Caki2 (cell line): ENCODE data around the gene KRTAP13-2. TPM values are rescaled to one million over a fixed set of nuclear protein-coding genes. Genes with fewer than 3 reads are reported as not detected.

Source experiments
- DNase-seq: peaks from one replicate; pipeline ENCODE4 v3.0.0-alpha.2; 2015; ENCODE audit warnings: low read depth
- in situ Hi-C: cut with HindIII; loops from 2 replicates; pipeline ENCODE4 v1.10.0; 2016; ENCODE audit warnings: low sequenced_read_pairs, low pct_unique_long_range_greater_than_20kb, mixed read lengths
- total RNA-seq: library from RNA; depleted of rRNA; stranded (reverse); fragments of >200 nt; shearing (Covaris generic); gene quantifications from 2 replicates; pipeline ENCODE4 v1.2.3, GENCODE V29; 2014; ENCODE audit warnings: low replicate concordance; rRNA removed

The KRTAP13-2 gene, protein sequence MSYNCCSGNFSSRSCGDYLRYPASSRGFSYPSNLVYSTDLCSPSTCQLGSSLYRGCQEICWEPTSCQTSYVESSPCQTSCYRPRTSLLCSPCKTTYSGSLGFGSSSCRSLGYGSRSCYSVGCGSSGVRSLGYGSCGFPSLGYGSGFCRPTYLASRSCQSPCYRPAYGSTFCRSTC
- not detected in 2 replicates for total RNA-seq

- in situ Hi-C loops: no loop called here
- no peak for DNase-seq
These were observed at the start of gene KRTAP13-2 for GRCh38 chr21:30372139-30372770. KRTAP13-2 (minus strand) TSS chr21:30372271; CDS start chr21:30372213, 58 bp downstream.

DNA sequence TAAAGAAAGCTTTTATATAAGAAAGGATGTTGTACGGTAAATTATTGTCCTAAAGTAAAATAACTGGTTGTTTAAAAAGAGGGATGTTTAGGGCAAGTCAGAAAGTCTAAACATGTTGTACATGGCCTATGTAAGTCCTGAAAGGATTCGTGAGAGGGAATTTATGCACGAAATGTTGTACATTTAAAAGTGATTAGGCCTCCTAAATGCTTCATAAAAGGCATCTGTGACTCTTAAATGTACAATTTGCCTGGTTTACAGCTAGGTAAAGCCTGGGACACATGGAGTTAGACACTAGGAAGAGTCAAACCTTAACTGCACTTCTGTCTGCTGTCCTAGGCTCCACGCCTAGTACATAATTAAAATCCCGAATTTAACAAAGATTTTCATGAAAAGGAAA is 43.9 kb upstream of the KRTAP13-2 start:
- DNase-seq: no peak
- in situ Hi-C loops: no loop called here

DNA sequence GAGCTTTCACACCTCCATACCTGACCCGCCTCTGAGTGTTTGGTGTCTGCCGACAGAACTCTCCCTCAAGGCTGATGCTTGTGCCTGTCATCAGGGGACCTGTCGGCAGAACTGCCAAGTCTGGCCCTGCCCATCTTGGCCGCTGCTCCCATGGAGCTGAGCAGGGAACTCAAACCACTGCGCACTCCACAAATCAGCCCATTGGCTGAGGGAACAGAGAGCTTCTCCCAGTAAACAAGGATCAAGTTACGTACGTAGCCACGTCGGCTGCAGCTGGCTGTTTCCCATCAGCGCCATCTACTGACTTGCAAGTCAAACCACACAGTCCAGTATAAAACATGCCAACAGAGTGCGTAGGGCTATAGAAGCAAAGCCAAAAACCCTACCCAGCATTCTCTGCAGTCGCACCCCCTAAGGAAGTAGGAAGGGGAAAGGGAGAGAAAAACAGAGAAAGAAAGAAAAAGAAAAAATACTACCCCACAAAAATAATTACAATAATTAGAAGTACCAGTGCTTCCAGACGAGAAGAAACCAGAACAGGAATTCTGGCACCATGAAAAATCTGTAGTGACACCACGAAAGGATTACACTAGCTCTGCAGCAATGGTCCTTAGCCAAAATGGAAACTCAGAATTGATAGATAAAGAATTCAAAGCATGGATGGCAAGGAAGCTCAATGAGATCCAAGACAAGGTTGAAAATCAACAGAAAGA is 36.9 kb upstream of the KRTAP13-2 start:
- in situ Hi-C loops: no loop called here
- peak; percentile 90 for DNase-seq

GRCh38 chr21:30395731-30396130 is 23.7 kb upstream of the KRTAP13-2 start, which contains the start of gene KRTAP13-1:
KRTAP13-1 (plus strand) TSS chr21:30396031; CDS start chr21:30396087, 56 bp downstream.
- DNase-seq: no peak
- in situ Hi-C loops: no loop called here

DNA sequence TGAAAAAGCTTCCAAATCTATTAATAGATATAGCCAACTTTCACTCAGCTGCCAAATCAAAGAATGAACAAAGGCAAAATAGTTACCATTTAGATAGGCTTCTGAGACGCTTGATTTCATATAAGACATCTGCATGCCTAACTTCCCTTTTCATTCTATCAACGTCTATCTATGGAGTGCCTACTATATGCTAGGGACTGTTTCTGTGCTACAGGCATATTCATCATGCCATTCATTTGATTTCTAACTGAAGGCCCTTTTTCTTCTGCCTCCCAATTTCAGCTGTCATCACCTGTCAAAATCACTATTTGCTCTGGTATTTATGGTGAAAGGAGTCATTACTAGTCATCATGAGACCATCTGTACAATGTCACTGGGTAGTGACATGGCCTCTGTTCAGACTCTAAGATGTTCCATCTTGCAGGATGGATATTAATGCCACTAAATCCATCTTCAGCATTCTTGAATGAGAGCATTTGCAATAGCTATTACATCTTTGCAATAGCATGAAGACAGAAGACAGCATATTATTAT is 19.5 kb upstream of the KRTAP13-2 start:
- in situ Hi-C loops: no loop called here
- DNase-seq: no peak

DNA sequence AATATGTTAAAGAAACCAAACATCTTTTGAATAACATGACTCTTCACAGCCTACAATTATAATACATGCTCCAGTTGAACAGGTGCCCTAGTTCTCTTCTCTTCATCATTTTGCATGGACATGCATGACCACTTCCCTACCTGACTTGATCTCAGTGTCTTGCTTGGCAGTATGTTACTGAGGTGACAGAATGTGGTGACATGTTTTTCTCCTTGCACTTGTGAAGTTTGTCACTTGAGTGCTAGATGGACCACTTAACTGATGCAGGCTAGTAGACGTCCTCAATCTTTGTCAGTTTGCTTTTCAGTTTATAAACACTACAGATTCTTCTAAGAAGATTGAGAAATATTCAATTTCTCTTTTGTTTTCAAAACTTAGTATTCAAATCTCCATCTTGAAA is 10.1 kb upstream of the KRTAP13-2 start:
- DNase-seq: no peak
- in situ Hi-C loops: no loop called here

GRCh38 chr21:30355906-30356305 is 16.2 kb downstream of the KRTAP13-2 start:
- no peak for DNase-seq
- in situ Hi-C loops: no loop called here

DNA sequence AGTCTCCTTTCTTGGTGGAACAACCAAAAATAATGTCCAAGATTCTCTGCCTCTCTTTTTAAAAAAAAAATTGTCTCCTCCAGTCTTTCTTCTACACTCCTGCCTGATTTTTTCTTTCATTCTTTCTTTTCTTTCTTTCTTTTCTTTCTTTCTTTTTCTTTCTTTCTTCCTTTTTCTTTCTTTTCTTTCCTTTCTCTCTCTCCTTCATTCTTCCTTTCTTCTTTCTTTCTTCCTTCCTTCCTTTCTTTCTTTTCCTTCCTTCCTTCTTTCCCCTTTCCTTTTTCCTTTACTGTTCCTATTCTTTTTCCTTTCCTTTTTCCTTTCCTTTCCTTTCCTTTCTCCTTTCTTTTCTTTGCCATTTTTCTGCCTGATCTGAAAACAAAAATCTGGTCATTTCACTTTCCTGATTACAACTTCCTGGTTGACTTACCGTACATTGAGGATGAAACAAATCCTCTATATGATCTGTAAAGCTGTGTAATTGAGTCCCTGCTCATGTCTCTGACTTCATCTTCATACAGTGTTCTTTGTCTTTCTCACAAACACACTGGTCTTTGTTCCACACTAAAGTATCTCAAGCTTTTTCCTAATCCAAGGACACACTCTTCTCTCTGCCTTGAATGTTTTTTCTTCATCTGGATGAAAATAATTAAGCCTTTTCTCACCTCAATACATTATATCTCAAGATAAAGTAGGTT is 17.6 kb downstream of the KRTAP13-2 start:
- DNase-seq: no peak
- in situ Hi-C loops: no loop called here

GRCh38 chr21:30351534-30351933 is 20.5 kb downstream of the KRTAP13-2 start:
- in situ Hi-C loops: no loop called here
- no peak for DNase-seq

- DNase-seq: no peak
- in situ Hi-C loops: no loop called here
These were observed 22.5 kb downstream of the KRTAP13-2 start for GRCh38 chr21:30349572-30349971.

GRCh38 chr21:30348506-30348905 is 23.6 kb downstream of the KRTAP13-2 start, which contains the start of gene KRTAP23-1:
KRTAP23-1 (minus strand) TSS chr21:30348606; CDS start chr21:30348606, 0 bp downstream.
- in situ Hi-C loops: no loop called here
- DNase-seq: no peak

GRCh38 chr21:30345014-30345413 is 27.1 kb downstream of the KRTAP13-2 start:
- DNase-seq: no peak
- in situ Hi-C loops: no loop called here

- peak; percentile 25 for DNase-seq
These were observed 31.1 kb downstream of the KRTAP13-2 start for GRCh38 chr21:30340714-30341573.

DNA sequence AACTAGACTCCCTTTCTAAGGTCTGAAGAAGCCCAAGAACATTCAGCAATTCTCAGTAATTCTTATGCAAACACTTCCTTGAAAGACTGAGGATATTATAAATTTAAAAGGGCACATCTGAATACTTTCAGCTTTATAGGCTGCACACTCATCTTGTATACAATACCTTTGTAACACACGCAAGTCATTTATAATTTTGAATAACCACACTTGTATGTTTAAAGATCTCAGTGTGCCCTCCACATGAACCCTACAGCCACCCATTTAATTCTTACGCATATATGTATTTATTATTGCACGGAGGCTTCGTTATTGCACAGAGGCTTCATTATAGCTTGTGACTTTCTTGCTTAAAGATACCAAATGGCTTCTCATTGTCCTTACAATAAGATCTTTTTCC is 33.4 kb downstream of the KRTAP13-2 start:
- DNase-seq: no peak
- in situ Hi-C loops: no loop called here

More at GRCh38 chr21:30340714-30341573, 31.1 kb downstream of the KRTAP13-2 start:
- in situ Hi-C loops: no loop called here

GRCh38 chr21:30337772-30338171 is 34.3 kb downstream of the KRTAP13-2 start:
- peak; percentile 38 for DNase-seq
- in situ Hi-C loops: no loop called here

DNA sequence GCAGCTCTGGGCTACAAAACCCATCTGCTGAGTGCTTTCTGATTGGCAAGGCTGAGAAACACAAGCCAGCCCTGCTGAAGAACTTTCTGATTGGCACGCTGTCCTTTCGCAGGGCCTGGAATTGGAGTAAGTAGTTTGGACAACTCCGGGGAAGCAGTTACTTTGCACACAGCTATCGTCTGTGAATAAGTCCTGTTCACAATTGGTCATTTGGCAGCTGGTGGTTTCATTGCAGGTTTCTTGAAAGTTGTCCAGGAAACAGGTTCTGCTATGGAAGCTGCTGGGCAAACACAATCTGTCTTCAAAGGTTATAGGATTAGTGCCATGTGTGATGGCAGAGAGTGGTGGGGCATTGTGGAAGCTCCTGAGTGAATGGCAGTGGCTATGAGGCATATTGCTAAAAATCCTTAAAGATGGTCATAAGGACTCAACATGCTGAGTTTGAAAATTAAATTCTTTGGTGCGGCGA is 34.8 kb downstream of the KRTAP13-2 start, which contains the start of gene KRTAP27-1:
Gene KRTAP27-1 (minus strand): TSS at position 419 of the 469 bp plus-strand sequence. CDS start 26 bp downstream, at position 393.
- in situ Hi-C loops: no loop called here
- DNase-seq: no peak

- in situ Hi-C loops: no loop called here
- DNase-seq: no peak
These were observed 35.5 kb downstream of the KRTAP13-2 start for GRCh38 chr21:30336596-30336995.
